ENCODE results near the gene PTPRO. TPM values are rescaled to one million over a fixed set of nuclear protein-coding genes. Genes with fewer than 3 reads are reported as not detected.

The PTPRO gene
- total RNA-seq, 4 donors from 2014 or later: 0.19 to 0.94 (median 0.70) TPM

DNA sequence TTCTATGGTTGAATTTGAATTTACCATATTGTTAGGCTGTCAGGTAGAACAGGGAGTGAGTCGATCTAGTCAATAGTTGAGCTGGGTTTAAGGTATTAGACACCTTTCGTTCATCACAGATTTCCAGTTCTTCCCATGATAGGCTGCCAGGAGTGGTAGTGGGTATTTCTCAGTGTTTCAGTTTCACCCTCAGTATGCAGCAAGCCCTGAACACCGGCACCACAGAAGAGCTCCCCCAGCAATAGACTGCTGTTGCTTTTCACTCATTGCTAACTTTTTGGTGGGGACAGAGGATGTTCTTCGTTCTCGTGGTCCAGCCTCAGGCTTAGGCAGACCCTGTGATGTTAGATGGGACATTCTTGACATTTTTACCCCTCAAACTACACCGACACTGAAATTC lies 164.6 kb downstream of the PTPRO start:
- no peaks in the 10 kb centered on the region for H3K9me3 ChIP-seq
- H3K4me3 ChIP-seq: no peak overlapping the region
- no peak overlapping the region for H3K27ac ChIP-seq
- no peak for DNase-seq
- H3K36me3 ChIP-seq: no peaks in the 10 kb centered on the region
- intact Hi-C loops (cut with DNase I; ENCODE audit: low total_unique reads) (no loop called here), in situ Hi-C loops (cut with MboI; ENCODE audit: low sequenced_read_pairs in 4 of 4) (no loop called here)
- H3K4me1 ChIP-seq: no peaks in the 10 kb centered on the region
- TF ChIP-seq CTCF (IDR thresholded peaks at IDR 0.05 in 4 of 5, conservative IDR thresholded peaks at IDR 0.05 in 1 of 5): no peak
- no peaks in the 10 kb centered on the region for H3K27me3 ChIP-seq
- no peak for ATAC-seq

DNA sequence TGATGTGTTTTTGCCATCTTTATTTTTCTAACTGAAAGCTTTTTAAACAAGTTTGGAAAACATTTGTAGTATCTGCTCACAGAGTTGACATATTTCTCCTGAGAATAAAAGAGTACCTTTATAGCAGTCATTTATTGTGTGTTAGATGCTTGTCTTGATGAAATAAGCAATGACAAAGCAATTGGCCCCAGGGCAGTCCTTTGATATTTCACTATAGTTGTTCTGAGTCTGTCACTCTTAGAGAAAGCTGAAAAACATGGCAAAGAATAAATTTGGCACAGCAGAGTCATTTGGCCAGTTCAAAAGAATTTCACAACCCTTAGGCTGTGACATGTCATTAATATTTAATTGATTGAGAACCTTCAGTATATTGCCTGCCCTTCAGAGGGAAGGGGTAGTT lies 166.2 kb downstream of the PTPRO start:
- Histone ChIP-seq H3K9me3 (no peaks in the 10 kb centered on the region), H3K4me3 (no peak overlapping the region), H3K27ac (no peak overlapping the region), H3K36me3 (no peaks in the 10 kb centered on the region), H3K4me1 (no peaks in the 10 kb centered on the region), H3K27me3 (no peaks in the 10 kb centered on the region)
- intact Hi-C loops (cut with DNase I; ENCODE audit: low total_unique reads): no loop called here
- DNase-seq (no peak), ATAC-seq (no peak)
- no peak for TF ChIP-seq CTCF (IDR thresholded peaks at IDR 0.05 in 4 of 5, conservative IDR thresholded peaks at IDR 0.05 in 1 of 5)
- no peak for TF ChIP-seq POLR2A (IDR thresholded peaks at IDR 0.05)
- in situ Hi-C loops (cut with MboI; ENCODE audit: low sequenced_read_pairs in 4 of 4): no loop called here

- TF ChIP-seq POLR2A (IDR thresholded peaks at IDR 0.05) (no peak), CTCF (IDR thresholded peaks at IDR 0.05 in 4 of 5, conservative IDR thresholded peaks at IDR 0.05 in 1 of 5) (no peak)
- Histone ChIP-seq H3K27ac (no peak overlapping the region), H3K27me3 (no peaks in the 10 kb centered on the region), H3K4me3 (no peak overlapping the region), H3K4me1 (no peaks in the 10 kb centered on the region), H3K9me3 (no peaks in the 10 kb centered on the region), H3K36me3 (no peaks in the 10 kb centered on the region)
- in situ Hi-C loops (cut with MboI; ENCODE audit: low sequenced_read_pairs in 4 of 4): no loop called here
- DNase-seq (no peak), ATAC-seq (no peak)
- intact Hi-C loops (cut with DNase I; ENCODE audit: low total_unique reads): no loop called here
Measured at GRCh38 chr12:15494329-15495046, 172.2 kb downstream of the PTPRO start.

DNA sequence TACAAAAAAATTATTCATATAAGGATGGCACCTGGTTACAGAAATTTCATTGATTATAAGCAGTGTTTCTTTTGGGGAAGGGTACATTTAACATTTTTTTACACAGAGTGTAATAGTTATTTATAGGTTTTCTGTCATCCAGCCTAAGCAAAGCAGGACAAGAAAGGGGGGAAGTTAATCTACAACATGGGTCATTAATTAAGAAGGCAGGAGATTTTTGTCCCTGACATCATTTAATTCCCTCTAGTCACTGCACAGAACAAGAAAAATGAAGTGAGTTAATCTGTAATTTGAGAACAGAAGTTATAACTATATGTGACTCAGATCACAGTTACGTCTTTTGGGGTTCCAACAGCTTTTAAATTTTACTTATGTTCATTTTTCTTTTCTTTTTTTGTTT lies 173.4 kb downstream of the PTPRO start:
- Histone ChIP-seq H3K36me3 (no peaks in the 10 kb centered on the region), H3K27me3 (no peaks in the 10 kb centered on the region), H3K4me3 (no peak overlapping the region), H3K9me3 (no peaks in the 10 kb centered on the region), H3K27ac (no peak overlapping the region), H3K4me1 (no peaks in the 10 kb centered on the region)
- TF ChIP-seq POLR2A (IDR thresholded peaks at IDR 0.05) (no peak), CTCF (IDR thresholded peaks at IDR 0.05 in 4 of 5, conservative IDR thresholded peaks at IDR 0.05 in 1 of 5) (no peak)
- intact Hi-C loops (cut with DNase I; ENCODE audit: low total_unique reads) (no loop called here), in situ Hi-C loops (cut with MboI; ENCODE audit: low sequenced_read_pairs in 4 of 4) (no loop called here)
- ATAC-seq: no peak
- no peak for DNase-seq

DNA sequence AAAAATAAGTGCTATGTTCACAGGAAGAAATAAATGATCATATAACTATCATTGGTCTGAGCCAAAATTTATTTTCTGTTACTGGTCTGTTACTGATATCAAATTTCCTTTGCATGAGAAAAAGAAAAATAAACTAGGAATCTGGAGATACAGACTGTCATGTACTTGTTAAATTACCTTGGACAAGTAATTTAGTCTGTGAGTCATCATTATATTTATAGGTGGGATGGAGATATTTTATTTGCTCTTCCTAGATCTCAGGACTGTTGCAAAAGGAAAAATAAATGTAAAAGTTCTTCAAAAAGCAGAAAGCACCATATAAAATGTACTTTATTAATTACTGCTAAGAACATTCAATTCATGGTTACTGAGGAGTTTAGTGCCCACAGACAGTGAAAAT lies 174.4 kb downstream of the PTPRO start:
- in situ Hi-C loops (cut with MboI; ENCODE audit: low sequenced_read_pairs in 4 of 4) (no loop called here), intact Hi-C loops (cut with DNase I; ENCODE audit: low total_unique reads) (no loop called here)
- DNase-seq (no peak), ATAC-seq (no peak)
- no peaks in the 10 kb centered on the region for H3K4me1 ChIP-seq
- no peak overlapping the region for H3K27ac ChIP-seq
- no peaks in the 10 kb centered on the region for H3K9me3 ChIP-seq
- H3K36me3 ChIP-seq: no peaks in the 10 kb centered on the region
- no peaks in the 10 kb centered on the region for H3K27me3 ChIP-seq
- no peak overlapping the region for H3K4me3 ChIP-seq
- TF ChIP-seq CTCF (IDR thresholded peaks at IDR 0.05 in 4 of 5, conservative IDR thresholded peaks at IDR 0.05 in 1 of 5): no peak
- no peak for TF ChIP-seq POLR2A (IDR thresholded peaks at IDR 0.05)

All from gastrocnemius medialis (tissue), 4 donors.